ENCODE data around the gene MRPS15. TPM values are rescaled to one million over a fixed set of nuclear protein-coding genes. Genes with fewer than 3 reads are reported as not detected.
"Not testable (repeated sequence)": the region's sequence is repeated elsewhere in the genome, so short reads cannot be mapped to it uniquely, and the experiment has no call there.

Gene MRPS15
- total RNA-seq, 2 experiments from 2014 or later: 81.9 to 101 TPM

DNA sequence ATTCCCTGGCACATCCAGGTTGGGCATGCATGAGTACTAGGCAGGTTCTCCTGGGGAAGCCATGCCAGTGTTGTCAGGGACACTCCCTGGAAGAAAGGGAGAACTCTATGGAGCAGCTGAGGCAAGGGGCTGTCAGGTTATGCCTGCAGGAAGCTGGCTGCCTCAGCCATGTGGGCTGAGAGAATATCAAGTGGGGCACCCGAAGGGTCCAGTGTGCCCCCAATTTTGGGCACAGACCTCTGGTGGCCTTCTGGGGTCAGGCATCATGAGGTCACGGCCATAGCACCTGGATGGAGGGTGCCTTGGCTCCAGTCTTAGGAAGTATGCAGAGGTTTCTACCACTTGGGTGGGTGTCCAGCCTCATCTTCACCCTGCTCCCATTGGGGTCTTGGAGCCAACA is 16.0 kb upstream of the MRPS15 start:
- POLR2A ChIA-PET: no interaction called here
- CTCF ChIA-PET: no interaction called here
- peaks cover 1% of the 10 kb centered on the region for H3K27me3 Mint-ChIP-seq
- peaks cover 12% of the 10 kb centered on the region for H3K4me1 Mint-ChIP-seq
- no peaks in the 10 kb centered on the region for H3K9me3 Mint-ChIP-seq
- H3K4me3 Mint-ChIP-seq: no peak overlapping the region
- no peak overlapping the region for H3K27ac Mint-ChIP-seq
- H3K36me3 Mint-ChIP-seq (ENCODE audit: low read depth): no peaks in the 10 kb centered on the region
- no peak for DNase-seq

DNA sequence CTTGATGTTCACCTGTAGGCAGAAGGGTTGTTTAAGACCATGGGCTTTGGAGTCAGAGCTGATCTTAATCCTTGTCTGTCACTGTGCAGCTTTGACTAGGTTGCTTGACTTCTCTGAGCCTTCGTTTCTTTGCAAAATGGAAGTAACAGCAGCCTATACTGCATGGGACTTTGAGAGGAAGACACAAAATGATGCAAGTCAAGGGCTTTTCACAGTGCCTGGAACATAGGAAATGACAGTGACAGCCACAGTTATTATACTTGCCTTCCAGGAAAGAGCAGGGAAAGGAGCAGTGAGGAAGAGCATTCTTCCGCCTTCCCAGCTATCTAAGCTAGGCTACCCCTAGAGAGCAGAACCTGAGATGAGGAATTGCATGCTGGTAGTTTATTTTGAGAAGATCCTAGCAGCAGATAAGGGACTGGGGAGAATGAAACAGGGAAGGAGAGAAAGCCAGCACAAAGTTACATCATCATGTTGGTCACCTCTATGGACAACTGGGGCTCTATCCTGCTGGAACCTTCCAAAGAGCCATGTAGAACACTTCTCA is 15.4 kb upstream of the MRPS15 start:
- Mint-ChIP-seq H3K36me3 (ENCODE audit: low read depth) (no peaks in the 10 kb centered on the region), H3K27ac (no peak overlapping the region), H3K4me3 (no peak overlapping the region), H3K27me3 (peaks cover 1% of the 10 kb centered on the region), H3K4me1 (peaks cover 14% of the 10 kb centered on the region), H3K9me3 (no peaks in the 10 kb centered on the region)
- no peak for DNase-seq
- POLR2A ChIA-PET: no interaction called here
- CTCF ChIA-PET: no interaction called here

DNA sequence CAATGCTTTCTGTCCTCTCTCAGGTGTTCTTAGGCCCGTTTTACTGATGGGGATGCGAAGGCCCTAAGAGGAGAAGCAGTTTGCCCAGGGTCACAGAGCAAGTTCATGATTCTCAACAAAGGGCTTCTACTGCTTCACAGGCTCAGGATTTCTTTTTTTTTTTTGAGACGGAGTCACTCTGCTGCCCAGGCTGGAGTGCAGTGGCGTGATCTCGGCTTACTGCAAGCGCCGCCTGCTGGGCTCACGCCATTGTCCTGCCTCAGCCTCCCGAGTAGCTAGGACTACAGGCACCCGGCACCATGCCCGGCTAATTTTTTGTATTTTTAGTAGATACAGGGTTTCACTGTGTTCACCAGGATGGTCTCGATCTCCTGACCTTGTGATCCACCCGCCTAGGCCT is 13.4 kb upstream of the MRPS15 start:
- CTCF ChIA-PET, POLR2A ChIA-PET: not testable (repeated sequence)

DNA sequence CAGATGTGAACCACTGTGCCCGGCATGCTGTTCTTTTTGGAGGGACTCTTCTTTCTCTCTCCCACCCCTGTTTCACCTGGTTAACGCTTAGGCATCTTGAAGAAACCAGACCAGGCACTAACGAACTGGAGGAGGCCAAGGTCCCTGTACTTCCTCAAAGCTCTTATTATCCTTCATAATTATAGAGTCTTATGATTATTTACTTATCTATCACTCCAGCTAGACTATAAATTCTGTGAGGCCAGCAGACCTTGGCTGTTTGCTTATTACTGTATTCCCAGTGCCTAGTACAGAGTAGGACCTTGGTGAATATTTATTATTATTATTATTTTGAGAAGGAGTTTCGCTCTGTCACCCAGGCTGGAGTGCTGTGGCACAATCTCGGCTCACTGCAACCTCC is 12.8 kb upstream of the MRPS15 start:
- H3K27ac Mint-ChIP-seq: no peak overlapping the region
- peaks cover 17% of the 10 kb centered on the region for H3K4me1 Mint-ChIP-seq
- no peak for DNase-seq
- no peaks in the 10 kb centered on the region for H3K9me3 Mint-ChIP-seq
- peaks cover 1% of the 10 kb centered on the region for H3K27me3 Mint-ChIP-seq
- ChIA-PET CTCF (no interaction called here), POLR2A (no interaction called here)
- no peaks in the 10 kb centered on the region for H3K36me3 Mint-ChIP-seq (ENCODE audit: low read depth)
- H3K4me3 Mint-ChIP-seq: no peak overlapping the region

More for the DNA sequence above, 13.4 kb upstream of the MRPS15 start:
- peaks cover 23% of the 10 kb centered on the region for H3K4me1 Mint-ChIP-seq
- H3K36me3 Mint-ChIP-seq (ENCODE audit: low read depth); H3K4me3 Mint-ChIP-seq; H3K27ac Mint-ChIP-seq; H3K27me3 Mint-ChIP-seq; H3K9me3 Mint-ChIP-seq; DNase-seq: not testable (repeated sequence)

DNA sequence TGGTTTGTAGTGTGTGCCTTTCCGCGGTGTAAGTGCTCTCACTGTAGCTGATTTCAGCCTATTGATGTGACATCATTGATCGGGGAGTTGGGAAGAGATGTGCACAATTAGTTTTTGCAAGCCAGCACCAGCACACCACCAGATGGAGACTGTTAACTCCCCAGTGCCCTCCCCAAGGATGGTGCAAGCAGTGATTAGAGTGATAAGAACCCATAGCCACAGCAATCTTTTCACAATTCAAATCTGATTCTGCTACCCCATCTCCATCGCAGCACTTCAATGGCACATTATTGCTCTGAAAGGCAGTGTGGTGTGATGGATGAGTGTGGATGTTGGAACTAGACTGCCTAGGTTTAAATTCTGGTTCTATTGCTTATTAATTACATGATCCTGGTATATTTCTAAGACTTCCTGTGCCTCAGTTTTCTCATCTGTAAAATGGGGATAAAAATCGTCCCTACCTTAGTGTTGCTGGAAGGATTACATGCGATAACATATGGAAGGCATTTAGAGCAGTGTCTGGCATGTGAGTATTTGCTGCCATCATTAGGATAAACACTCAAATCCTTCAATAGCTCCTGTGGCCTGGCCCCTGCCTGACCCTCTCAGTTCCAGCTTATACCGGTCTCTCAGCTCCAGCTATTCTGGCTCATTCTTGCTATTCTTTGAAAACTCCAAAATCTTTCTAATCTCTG is 11.9 kb upstream of the MRPS15 start:
- H3K4me1 Mint-ChIP-seq: peaks cover 10% of the 10 kb centered on the region
- H3K36me3 Mint-ChIP-seq (ENCODE audit: low read depth): no peaks in the 10 kb centered on the region
- DNase-seq: no peak
- H3K4me3 Mint-ChIP-seq: no peak overlapping the region
- ChIA-PET CTCF (interaction anchor here (0.6 to 0.9 kb wide), 2 partner anchors 107 to 220 kb away, joined by 3 read pairs; no protein-coding TSS in a partner anchor), POLR2A (no interaction called here)
- no peak overlapping the region for H3K27ac Mint-ChIP-seq
- H3K27me3 Mint-ChIP-seq: no peaks in the 10 kb centered on the region
- no peaks in the 10 kb centered on the region for H3K9me3 Mint-ChIP-seq

DNA sequence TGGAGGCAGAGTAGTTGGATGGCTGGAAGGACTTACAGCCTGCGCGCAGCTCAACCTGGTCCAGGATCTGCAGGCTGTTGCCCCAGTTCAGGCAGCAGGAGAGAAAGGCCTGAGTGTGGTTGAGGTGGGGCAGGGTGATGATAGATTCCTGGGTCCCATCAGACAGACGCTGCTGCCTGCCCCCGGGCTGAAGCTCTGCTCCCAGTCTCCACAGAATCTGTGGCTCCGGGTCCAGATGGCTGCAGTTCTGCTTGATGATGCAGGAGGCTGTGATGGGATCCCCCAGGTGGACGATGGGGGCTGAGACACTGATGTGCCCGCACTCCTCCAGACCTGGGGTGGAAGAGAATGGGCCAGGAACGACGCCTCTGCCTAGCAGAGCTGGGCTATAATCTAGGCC is 11.2 kb upstream of the MRPS15 start:
- DNase-seq: no peak
- Mint-ChIP-seq H3K9me3 (no peaks in the 10 kb centered on the region), H3K36me3 (ENCODE audit: low read depth) (no peaks in the 10 kb centered on the region), H3K4me3 (no peak overlapping the region), H3K27ac (no peak overlapping the region), H3K27me3 (no peaks in the 10 kb centered on the region), H3K4me1 (peaks cover 10% of the 10 kb centered on the region)
- ChIA-PET POLR2A (no interaction called here), CTCF (interaction anchor here (0.6 kb wide), 1 partner anchor 220 kb away, joined by 3 read pairs; no protein-coding TSS in a partner anchor)

DNA sequence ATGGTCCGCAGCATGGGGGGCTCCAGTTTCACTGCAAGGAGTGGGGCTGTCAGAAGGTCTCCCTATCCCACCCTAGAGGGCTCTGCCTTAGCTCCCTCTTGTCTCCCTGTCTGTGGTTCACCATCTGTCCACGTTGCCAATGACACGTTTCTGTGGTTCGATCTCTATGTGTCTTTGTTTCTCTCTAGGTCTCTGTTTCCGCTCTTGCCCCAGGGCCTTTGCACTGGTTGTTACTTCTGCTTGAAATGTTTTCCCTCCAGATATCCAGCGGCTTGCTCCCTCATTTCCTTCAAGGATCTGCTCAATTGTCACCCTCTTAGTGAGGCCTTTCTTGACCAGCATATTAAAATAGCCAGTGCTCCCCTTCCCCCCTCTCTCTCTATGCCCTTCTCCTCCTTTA is 8.5 kb upstream of the MRPS15 start:
- Mint-ChIP-seq H3K4me3 (no peak overlapping the region), H3K36me3 (ENCODE audit: low read depth) (no peaks in the 10 kb centered on the region), H3K27me3 (no peaks in the 10 kb centered on the region), H3K9me3 (no peaks in the 10 kb centered on the region), H3K4me1 (peaks cover 10% of the 10 kb centered on the region), H3K27ac (no peak overlapping the region)
- DNase-seq: no peak
- ChIA-PET POLR2A (no interaction called here), CTCF (interaction anchor here (1.1 kb wide), 1 partner anchor 10 kb away, joined by 4 read pairs; the partner anchor contains the start of gene CSF3R)

DNA sequence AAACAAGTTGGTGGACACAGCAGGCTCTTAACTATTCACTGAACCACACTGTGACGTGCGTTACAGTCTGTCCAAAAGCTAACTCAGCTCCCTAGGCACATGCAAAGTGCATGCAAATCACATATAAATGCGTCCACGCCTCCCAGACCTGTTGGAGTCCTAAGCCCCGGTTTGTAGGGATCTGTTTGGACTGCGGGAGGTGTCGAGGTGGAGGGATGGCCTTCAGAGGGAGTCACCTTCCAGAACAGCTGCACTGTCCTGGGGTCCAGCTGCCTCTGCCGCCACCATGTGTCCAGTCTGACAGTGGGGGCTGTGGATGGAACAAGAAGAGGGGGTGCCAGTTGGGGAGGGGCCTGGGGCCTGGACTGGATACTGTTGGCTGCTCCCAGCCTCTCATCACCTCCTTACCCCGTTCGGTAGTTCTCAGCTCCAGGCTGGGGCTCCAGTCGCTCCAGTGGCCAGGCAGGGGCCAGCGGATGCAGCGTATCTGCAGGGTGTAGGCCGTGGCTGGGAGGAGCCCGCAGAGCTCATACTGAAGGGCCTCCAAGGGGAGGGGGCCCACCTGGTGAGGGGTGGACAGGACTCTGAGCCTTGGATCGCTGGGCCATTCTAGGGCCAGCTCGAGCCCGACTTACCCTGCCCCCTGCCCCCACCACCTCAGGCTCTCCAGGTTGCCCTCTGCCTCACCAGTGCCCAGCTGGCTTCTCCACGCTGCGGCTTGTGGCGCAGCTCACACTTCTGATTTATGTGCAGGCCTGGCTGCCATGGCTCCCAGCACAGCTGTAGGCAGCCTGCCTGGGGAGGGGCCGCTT is 7.9 kb upstream of the MRPS15 start:
- no peak for DNase-seq
- Mint-ChIP-seq H3K4me3 (no peak overlapping the region), H3K4me1 (peaks cover 10% of the 10 kb centered on the region), H3K27me3 (no peaks in the 10 kb centered on the region), H3K36me3 (ENCODE audit: low read depth) (no peaks in the 10 kb centered on the region), H3K27ac (no peak overlapping the region), H3K9me3 (no peaks in the 10 kb centered on the region)
- POLR2A ChIA-PET: no interaction called here
- CTCF ChIA-PET: no interaction called here

DNA sequence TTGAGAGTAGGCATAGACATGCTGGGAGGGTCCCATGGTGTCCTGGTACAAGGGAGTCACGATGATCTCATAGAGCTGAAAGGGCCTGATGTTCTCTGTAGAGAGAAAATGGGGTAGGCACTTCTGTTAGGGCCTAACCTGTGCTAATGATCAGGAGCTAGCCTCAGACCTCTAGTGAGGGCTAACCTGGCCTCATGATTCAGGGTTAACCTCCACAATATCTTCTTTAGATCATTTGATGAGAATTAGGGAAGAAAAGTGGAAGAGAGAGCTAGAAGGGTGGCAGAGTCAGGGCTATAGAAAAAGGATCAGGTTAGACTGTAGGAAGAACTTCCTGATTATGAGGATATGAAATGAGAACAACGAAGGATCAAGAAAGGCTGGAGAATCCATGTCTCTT is 5.0 kb upstream of the MRPS15 start:
- POLR2A ChIA-PET: no interaction called here
- H3K4me3 Mint-ChIP-seq: no peak overlapping the region
- no peak for DNase-seq

DNA sequence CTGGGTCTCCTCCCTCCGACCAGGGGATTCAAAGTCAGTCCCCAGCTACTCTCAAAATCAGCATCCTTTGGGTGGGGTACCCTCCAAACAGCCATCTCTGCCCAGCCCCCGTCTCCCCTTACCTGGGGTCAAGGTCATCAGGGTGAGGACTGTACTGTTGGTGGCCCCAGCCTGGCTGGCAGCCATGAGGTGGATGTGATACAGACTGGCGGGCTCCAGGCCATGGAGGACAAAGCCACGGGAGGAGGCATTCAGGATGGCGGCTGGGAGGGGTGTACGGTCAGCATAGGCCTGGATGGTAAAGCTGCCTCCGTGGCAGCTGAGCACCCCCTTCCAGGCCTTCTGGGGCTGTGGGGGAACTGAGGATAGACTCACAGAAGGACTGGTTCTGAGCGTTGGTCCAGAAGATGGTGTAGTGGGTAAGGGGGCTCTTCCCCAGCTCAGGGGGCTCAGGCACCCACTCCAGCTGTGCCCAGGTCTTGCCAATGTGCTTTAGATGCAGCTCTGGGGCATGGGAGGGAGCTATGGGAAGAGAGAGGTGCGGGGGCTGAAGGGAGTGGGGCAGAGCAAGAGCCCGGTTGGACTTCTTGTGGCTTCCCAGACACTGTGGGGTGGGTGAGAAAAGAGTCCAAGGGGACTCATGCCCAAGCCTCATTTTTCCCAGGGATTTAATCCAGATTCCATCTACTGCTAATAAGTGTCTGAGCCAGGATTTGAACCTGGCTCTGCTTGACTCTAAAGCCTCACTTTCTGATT is 3.7 kb upstream of the MRPS15 start:
- H3K4me3 Mint-ChIP-seq: no peak overlapping the region
- peaks cover 9% of the 10 kb centered on the region for H3K36me3 Mint-ChIP-seq (ENCODE audit: low read depth)
- H3K27me3 Mint-ChIP-seq: no peaks in the 10 kb centered on the region
- H3K4me1 Mint-ChIP-seq: peaks cover 34% of the 10 kb centered on the region
- POLR2A ChIA-PET: no interaction called here
- no peaks in the 10 kb centered on the region for H3K9me3 Mint-ChIP-seq
- no peak for DNase-seq
- CTCF ChIA-PET: interaction anchor here (0.6 to 1.9 kb wide), 3 partner anchors 18 to 66 kb away, joined by 3 to 5 read pairs (median 3); no protein-coding TSS in a partner anchor
- peak overlapping the region; percentile 36 for H3K27ac Mint-ChIP-seq

More for the DNA sequence above, 5.0 kb upstream of the MRPS15 start:
- H3K27ac Mint-ChIP-seq: no peak overlapping the region
- no peaks in the 10 kb centered on the region for H3K36me3 Mint-ChIP-seq (ENCODE audit: low read depth)
- H3K4me1 Mint-ChIP-seq: peaks cover 25% of the 10 kb centered on the region
- H3K27me3 Mint-ChIP-seq: no peaks in the 10 kb centered on the region
- CTCF ChIA-PET: interaction anchor here (1.2 to 1.9 kb wide), 2 partner anchors 16 to 65 kb away, joined by 3 to 5 read pairs; no protein-coding TSS in a partner anchor
- no peaks in the 10 kb centered on the region for H3K9me3 Mint-ChIP-seq

DNA sequence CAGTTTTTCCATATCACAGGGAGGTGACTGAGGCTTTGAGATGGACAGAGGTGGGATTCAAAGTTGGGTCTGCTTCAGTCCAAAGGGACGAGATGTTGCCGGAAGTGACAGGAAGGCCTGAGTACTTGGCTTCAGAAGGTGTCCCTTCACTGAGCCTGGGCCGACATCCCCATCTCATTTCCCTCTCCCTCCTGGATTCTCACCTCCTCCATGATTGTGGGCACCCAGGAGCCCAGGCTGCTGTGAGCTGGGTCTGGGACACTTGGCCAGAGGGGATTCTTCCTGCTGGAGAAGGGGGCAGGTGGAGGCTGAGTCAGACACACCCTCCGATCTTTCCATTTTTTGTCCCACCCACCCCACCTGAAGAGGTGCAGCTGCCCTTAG is 2.8 kb upstream of the MRPS15 start:
- no peak for DNase-seq
- Mint-ChIP-seq H3K27ac (no peak overlapping the region), H3K4me1 (peaks cover 40% of the 10 kb centered on the region), H3K4me3 (no peak overlapping the region), H3K27me3 (no peaks in the 10 kb centered on the region), H3K9me3 (no peaks in the 10 kb centered on the region), H3K36me3 (ENCODE audit: low read depth) (peaks cover 13% of the 10 kb centered on the region)
- CTCF ChIA-PET: interaction anchor here (0.9 kb wide), 1 partner anchor 49 kb away, joined by 3 read pairs; no protein-coding TSS in a partner anchor
- POLR2A ChIA-PET: no interaction called here

DNA sequence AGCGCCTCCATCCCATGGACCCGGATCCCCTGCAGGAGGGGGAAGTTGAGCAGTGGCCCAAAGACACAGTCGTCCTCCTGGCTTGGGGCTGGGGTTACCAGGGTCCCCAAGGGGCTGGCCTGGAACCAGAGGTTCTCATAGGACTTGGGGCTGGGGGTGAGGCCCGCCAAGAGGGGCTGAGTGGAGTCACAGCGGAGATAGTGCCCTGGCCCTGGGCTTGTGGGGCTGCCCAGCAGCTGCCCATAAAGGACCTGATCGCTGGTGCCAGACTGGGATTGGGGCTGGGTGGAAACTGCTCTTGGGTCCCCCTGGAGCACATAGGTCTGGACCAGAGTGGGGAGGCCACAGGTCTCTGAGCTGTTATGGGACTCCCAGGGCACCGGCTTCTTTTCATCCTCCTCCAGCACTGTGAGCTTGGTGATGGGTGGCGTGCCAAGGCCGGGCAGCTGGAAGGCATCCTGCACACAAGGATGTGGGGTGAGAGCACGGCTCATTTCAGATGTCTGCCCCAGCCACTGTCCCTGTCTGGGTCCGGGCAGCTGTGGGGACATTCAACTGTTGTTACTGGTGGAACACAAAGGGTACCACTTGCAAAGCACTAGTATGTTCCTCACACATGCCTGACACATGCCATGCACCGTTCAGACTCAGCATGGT is 2.3 kb upstream of the MRPS15 start:
- H3K36me3 Mint-ChIP-seq (ENCODE audit: low read depth): peaks cover 16% of the 10 kb centered on the region
- DNase-seq: no peak
- H3K4me3 Mint-ChIP-seq: no peak overlapping the region
- H3K9me3 Mint-ChIP-seq: no peaks in the 10 kb centered on the region
- ChIA-PET CTCF (interaction anchor here (0.9 kb wide), 1 partner anchor 50 kb away, joined by 3 read pairs; no protein-coding TSS in a partner anchor), POLR2A (no interaction called here)
- H3K4me1 Mint-ChIP-seq: peaks cover 45% of the 10 kb centered on the region
- no peaks in the 10 kb centered on the region for H3K27me3 Mint-ChIP-seq
- peak overlapping the region; percentile 97 for H3K27ac Mint-ChIP-seq

All from activated CD4-positive, alpha-beta T cell treated with anti-CD3 and anti-CD28 coated beads, Interleukin-2, amount 10 ng/mL, durations not matched to agents 7 days and 5 days (primary cell).